ENCODE results near the gene SYNDIG1. TPM values are rescaled to one million over a fixed set of nuclear protein-coding genes. Genes with fewer than 3 reads are reported as not detected.

SYNDIG1 gene
- total RNA-seq, 1 experiment from 2014 or later: not detected

DNA sequence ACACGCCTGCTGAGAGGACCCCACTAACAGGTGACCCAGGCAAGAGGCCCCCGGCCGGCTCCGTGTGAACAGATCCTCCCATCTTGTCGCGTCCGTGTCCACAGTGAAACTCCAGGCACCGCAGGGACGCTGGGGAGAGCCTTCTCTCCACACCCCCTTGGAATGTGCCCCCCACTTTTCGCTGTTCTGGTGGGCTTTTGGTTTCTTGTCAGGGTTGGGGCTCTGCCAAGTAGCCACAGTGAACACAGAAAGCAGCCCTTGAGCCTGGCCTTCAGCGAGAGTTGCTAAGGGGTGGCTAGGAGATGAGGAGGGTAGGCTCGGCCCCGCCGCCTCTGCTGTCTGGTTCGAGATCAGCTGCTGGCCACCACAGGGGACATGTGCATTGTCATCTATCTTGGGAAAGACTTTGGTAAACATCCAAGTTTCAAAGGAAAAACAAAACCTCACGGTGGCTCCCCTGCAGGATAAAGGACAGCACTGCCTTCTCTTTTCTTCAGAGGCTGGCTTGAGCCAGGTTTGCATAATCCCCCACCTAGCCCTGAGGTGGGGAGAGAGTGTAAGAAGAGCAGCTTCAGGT, 22.7 kb downstream of the SYNDIG1 start:
- no peaks in the 10 kb centered on the region for H3K36me3 ChIP-seq (ENCODE audit: control insufficient read depth, insufficient read depth, low read length)
- H3K27me3 ChIP-seq (ENCODE audit: control insufficient read depth, insufficient read depth, low read length): no peaks in the 10 kb centered on the region
- no TSS peak for BruUV-seq (replicated peaks)
- DNase-seq (ENCODE audit: low read depth, low spot score) (no peak), ATAC-seq (no peak)
- ChIA-PET POLR2A (no interaction called here), CTCF (no interaction called here)
- no peak for TF ChIP-seq TCF7L2 (IDR thresholded peaks at IDR 0.05; ENCODE audit: low read depth, low read length)
- no peak for TF ChIP-seq REST (IDR thresholded peaks at IDR 0.05; ENCODE audit: insufficient read depth in 1 of 2, low read depth in 2 of 2, low read length in 1 of 2)
- no peak for TF ChIP-seq POLR2AphosphoS5 (IDR thresholded peaks at IDR 0.05; ENCODE audit: low read depth, low read length)
- in situ Hi-C loops (cut with HindIII; ENCODE audit: low pct_unique_long_range_greater_than_20kb, low sequenced_read_pairs): no loop called here
- no peak overlapping the region for H3K4me3 ChIP-seq (ENCODE audit: low read depth in 2 of 2, low read length in 2 of 2)
- H3K4me1 ChIP-seq (ENCODE audit: control insufficient read depth, insufficient read depth, low read length): no peaks in the 10 kb centered on the region
- intact Hi-C loops (cut with micrococcal nuclease; ENCODE audit: unreplicated experiment): no loop called here
- H3K9me3 ChIP-seq (ENCODE audit: control insufficient read depth, insufficient read depth, low read depth, low read length): no peaks in the 10 kb centered on the region
- no peak overlapping the region for H3K27ac ChIP-seq (ENCODE audit: low read length)

- Histone ChIP-seq H3K4me1 (ENCODE audit: control insufficient read depth, insufficient read depth, low read length) (no peaks in the 10 kb centered on the region), H3K36me3 (ENCODE audit: control insufficient read depth, insufficient read depth, low read length) (no peaks in the 10 kb centered on the region), H3K9me3 (ENCODE audit: control insufficient read depth, insufficient read depth, low read depth, low read length) (no peaks in the 10 kb centered on the region), H3K4me3 (ENCODE audit: low read depth in 2 of 2, low read length in 2 of 2) (no peak overlapping the region), H3K27ac (ENCODE audit: low read length) (no peak overlapping the region), H3K27me3 (ENCODE audit: control insufficient read depth, insufficient read depth, low read length) (no peaks in the 10 kb centered on the region)
- ATAC-seq (no peak), DNase-seq (ENCODE audit: low read depth, low spot score) (no peak)
- in situ Hi-C loops (cut with HindIII; ENCODE audit: low pct_unique_long_range_greater_than_20kb, low sequenced_read_pairs): no loop called here
- BruUV-seq (replicated peaks): no TSS peak
- CTCF ChIA-PET: no interaction called here
- intact Hi-C loops (cut with micrococcal nuclease; ENCODE audit: unreplicated experiment): no loop called here
- TF ChIP-seq SIN3A (IDR thresholded peaks at IDR 0.05; ENCODE audit: borderline replicate concordance, insufficient read depth, low read depth, low read length) (no peak), REST (IDR thresholded peaks at IDR 0.05; ENCODE audit: insufficient read depth in 1 of 2, low read depth in 2 of 2, low read length in 1 of 2) (no peak), TCF7L2 (IDR thresholded peaks at IDR 0.05; ENCODE audit: low read depth, low read length) (no peak), CTCF (IDR thresholded peaks at IDR 0.05) (no peak), POLR2AphosphoS5 (IDR thresholded peaks at IDR 0.05; ENCODE audit: low read depth, low read length) (no peak)
- POLR2A ChIA-PET: no interaction called here
Measured at GRCh38 chr20:24492698-24493097, 23.3 kb downstream of the SYNDIG1 start.

Measured in Panc1 (cell line).